ENCODE measurements around the gene ACIN1.

- TF ChIP-seq CTCF (IDR thresholded peaks at IDR 0.05) (no peak), POLR2A (IDR thresholded peaks at IDR 0.05) (no peak), POLR2AphosphoS5 (IDR thresholded peaks at IDR 0.05) (no peak)
Observed at GRCh38 chr14:23123419-23123818, 28.5 kb upstream of the ACIN1 start.

Data from upper lobe of left lung (tissue), 4 donors.